Neuron (in vitro differentiated cells): ENCODE data around the gene PHLDB3.

Experiments
- H2AFZ ChIP-seq: one replicate; pipeline ENCODE4 v1.6.1; 2013; ENCODE audit warnings: low read depth, mild to moderate bottlenecking, inconsistent platforms, low read length, moderate library complexity
- H3K27me3 ChIP-seq: one replicate; pipeline ENCODE4 v1.6.1; 2013; ENCODE audit warnings: low read length; ENCODE audit not compliant: insufficient read depth
- H3K36me3 ChIP-seq: one replicate; pipeline ENCODE4 v1.6.1; 2013; ENCODE audit warnings: low read length; ENCODE audit not compliant: insufficient read depth
- H3K4me1 ChIP-seq: one replicate; pipeline ENCODE4 v1.6.1; 2013; ENCODE audit warnings: low read length; ENCODE audit not compliant: insufficient read depth
- H3K4me3 ChIP-seq: 2 replicates; pipeline ENCODE4 v1.5.1; 2013; ENCODE audit warnings: mild to moderate bottlenecking, low read length, moderate library complexity
- H3K9me3 ChIP-seq: one replicate; pipeline ENCODE4 v1.6.1; 2013; ENCODE audit warnings: low read length

PHLDB3 gene

GRCh38 chr19:43435775-43436174 is 68.8 kb downstream of the PHLDB3 start:
- Histone ChIP-seq H3K4me1 (no peaks in the 10 kb centered on the region), H3K36me3 (no peaks in the 10 kb centered on the region), H3K9me3 (no peaks in the 10 kb centered on the region), H3K27me3 (peaks cover 3% of the 10 kb centered on the region), H2AFZ (no peak overlapping the region), H3K4me3 (no peak overlapping the region)

- no peaks in the 10 kb centered on the region for H3K9me3 ChIP-seq
- H2AFZ ChIP-seq, result no peak overlapping the region
- H3K27me3 ChIP-seq, result no peaks in the 10 kb centered on the region
- H3K4me3 ChIP-seq, result no peak overlapping the region
- no peaks in the 10 kb centered on the region for H3K4me1 ChIP-seq
- no peaks in the 10 kb centered on the region for H3K36me3 ChIP-seq
These were observed 70.9 kb downstream of the PHLDB3 start for GRCh38 chr19:43433689-43434088.

GRCh38 chr19:43433358-43433673 is 71.2 kb downstream of the PHLDB3 start:
- Histone ChIP-seq H3K9me3 (no peaks in the 10 kb centered on the region), H2AFZ (no peak overlapping the region), H3K4me3 (no peak overlapping the region), H3K27me3 (no peaks in the 10 kb centered on the region), H3K36me3 (no peaks in the 10 kb centered on the region), H3K4me1 (no peaks in the 10 kb centered on the region)

GRCh38 chr19:43430976-43431375 is 73.6 kb downstream of the PHLDB3 start:
- no peak overlapping the region for H3K4me3 ChIP-seq
- no peaks in the 10 kb centered on the region for H3K27me3 ChIP-seq
- peaks cover 2% of the 10 kb centered on the region for H3K4me1 ChIP-seq
- no peaks in the 10 kb centered on the region for H3K36me3 ChIP-seq
- H2AFZ ChIP-seq, result no peak overlapping the region
- no peaks in the 10 kb centered on the region for H3K9me3 ChIP-seq

GRCh38 chr19:43430142-43430710 is 74.3 kb downstream of the PHLDB3 start:
- peaks cover 5% of the 10 kb centered on the region for H3K4me1 ChIP-seq
- no peak overlapping the region for H3K4me3 ChIP-seq
- no peaks in the 10 kb centered on the region for H3K27me3 ChIP-seq
- H2AFZ ChIP-seq, result no peak overlapping the region
- H3K9me3 ChIP-seq, result no peaks in the 10 kb centered on the region
- H3K36me3 ChIP-seq, result no peaks in the 10 kb centered on the region

- no peak overlapping the region for H3K4me3 ChIP-seq
- no peak overlapping the region for H2AFZ ChIP-seq
- peaks cover 5% of the 10 kb centered on the region for H3K4me1 ChIP-seq
- H3K9me3 ChIP-seq, result no peaks in the 10 kb centered on the region
- H3K36me3 ChIP-seq, result no peaks in the 10 kb centered on the region
- no peaks in the 10 kb centered on the region for H3K27me3 ChIP-seq
These were observed 75.2 kb downstream of the PHLDB3 start for GRCh38 chr19:43429395-43429794.

- H3K36me3 ChIP-seq, result no peaks in the 10 kb centered on the region
- no peak overlapping the region for H2AFZ ChIP-seq
- H3K9me3 ChIP-seq, result no peaks in the 10 kb centered on the region
- no peaks in the 10 kb centered on the region for H3K27me3 ChIP-seq
- H3K4me1 ChIP-seq, result peaks cover 5% of the 10 kb centered on the region
- H3K4me3 ChIP-seq, result no peak overlapping the region
These were observed 78.8 kb downstream of the PHLDB3 start for GRCh38 chr19:43425567-43426392.
